GM12873 (cell line): ENCODE results near the gene EVX2.

Experiments used
- TF ChIP-seq, protein P1 (sequence below): IDR thresholded peaks from 2 replicates; pipeline ENCODE4 v1.5.1; 2012; ENCODE audit warnings: low read depth, mild to moderate bottlenecking, moderate library complexity, low read length, control low read depth; ENCODE audit not compliant: insufficient read depth; ENCODE audit errors: missing control alignments

EVX2 gene

DNA sequence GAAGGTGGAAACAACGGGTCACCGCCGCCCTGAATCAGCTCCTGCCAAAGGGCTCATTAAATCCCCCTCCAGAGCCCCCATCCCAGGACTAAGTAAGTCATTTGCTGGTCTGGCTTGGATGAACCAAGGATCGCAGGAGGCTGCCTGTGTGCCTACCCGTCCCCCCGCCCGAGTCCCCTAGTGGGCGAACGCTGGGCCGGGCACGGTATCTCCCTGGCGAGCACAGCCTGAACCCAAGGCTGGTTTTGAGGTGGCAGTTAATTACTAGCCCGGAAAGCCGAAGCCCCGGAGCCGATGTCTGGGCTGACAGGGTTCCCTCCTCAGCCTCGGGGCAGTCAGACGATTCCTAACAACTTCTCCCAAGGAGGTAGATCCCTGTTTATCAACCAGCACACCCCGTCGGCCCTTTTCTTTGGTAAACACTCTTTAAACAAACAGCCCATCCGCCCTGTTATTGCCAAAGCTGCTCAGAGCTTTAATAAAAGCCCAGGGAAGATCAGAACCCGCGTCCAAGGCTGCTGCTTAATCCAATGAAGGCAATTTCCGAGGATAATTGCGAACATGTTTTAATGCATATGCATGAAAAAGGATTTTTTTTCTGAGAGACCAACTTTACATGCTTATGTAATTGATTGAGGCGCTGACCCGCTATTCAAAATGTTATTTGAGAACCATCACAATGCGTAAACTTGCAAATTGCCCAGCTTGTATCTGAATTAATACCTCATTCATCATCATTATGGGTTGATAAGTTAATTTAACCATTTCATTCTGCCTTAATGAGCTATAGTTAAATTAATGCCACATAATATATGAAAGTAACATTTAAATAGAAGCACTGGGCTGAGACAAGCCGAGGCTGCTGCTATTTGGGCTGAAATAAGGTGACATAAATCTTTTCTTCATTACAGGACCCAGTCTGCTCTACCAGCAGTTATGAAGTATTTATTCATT, 10.5 kb downstream of the EVX2 start:
- TF ChIP-seq, protein P1, sequence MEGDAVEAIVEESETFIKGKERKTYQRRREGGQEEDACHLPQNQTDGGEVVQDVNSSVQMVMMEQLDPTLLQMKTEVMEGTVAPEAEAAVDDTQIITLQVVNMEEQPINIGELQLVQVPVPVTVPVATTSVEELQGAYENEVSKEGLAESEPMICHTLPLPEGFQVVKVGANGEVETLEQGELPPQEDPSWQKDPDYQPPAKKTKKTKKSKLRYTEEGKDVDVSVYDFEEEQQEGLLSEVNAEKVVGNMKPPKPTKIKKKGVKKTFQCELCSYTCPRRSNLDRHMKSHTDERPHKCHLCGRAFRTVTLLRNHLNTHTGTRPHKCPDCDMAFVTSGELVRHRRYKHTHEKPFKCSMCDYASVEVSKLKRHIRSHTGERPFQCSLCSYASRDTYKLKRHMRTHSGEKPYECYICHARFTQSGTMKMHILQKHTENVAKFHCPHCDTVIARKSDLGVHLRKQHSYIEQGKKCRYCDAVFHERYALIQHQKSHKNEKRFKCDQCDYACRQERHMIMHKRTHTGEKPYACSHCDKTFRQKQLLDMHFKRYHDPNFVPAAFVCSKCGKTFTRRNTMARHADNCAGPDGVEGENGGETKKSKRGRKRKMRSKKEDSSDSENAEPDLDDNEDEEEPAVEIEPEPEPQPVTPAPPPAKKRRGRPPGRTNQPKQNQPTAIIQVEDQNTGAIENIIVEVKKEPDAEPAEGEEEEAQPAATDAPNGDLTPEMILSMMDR: no peak

DNA sequence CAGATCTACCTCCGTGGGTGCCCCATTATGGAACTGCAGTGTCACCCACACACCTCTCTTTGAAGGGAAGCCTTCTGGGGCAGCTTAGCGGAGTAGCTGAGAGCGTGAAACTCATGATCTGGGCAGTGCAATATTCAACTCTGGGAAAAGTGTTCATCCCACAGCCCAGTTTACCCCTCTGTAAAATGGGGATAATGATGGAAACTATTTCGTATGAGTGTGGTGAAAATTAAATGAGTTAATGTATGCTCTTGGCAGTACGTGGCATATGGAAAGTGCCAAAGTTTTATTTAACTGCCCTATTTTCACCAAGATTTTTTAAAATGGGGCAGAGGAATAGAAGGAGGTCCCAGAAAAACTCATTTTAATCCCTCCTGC, 11.5 kb downstream of the EVX2 start:
- TF ChIP-seq, protein P1: no peak

DNA sequence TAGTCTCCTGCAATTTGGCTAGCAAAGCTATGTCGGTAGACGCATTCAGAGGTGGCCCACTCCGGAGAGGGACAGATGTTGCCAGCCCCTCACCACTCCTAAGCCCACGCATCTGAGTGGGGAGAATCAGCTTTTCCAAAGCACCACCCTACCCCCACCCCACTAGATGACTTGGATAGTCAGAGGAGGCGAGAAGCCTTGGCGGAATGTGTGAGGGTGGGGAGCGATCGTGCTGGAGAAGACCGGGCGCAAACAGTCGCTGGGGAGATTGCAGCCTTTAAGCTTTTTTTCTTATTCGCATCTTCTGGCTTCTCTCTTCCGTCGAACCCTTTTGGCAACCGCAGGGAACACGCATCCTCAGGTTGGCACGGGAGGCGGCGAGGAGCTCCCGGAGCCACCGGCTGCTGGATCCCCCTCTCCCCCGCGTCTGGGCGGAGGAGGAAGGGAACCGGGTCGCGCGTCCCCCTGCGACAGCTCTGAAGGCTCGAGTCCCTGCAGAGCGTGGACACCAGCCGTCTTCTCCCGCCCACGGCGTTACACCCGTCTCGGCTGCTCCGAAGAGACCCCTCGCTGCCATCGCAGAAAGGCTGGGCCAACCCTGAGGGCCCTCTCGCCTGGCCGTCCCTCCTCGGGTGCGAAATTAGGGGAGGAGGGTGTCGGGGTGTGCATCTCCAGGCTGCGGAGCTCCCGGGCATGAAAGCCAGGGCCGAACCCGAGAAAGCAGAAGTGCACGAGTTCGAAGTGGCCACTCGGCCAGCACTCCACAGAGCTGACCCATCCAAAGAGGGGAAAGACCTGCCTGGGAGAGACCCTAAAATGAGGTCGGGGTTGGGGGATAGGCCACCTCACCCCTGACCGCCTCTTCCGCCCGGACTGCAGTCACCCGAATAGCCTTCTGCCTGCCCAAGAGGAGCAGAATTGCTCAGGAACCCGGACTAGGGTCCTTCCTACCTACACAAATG, 12.2 kb downstream of the EVX2 start:
- TF ChIP-seq, protein P1: no peak

DNA sequence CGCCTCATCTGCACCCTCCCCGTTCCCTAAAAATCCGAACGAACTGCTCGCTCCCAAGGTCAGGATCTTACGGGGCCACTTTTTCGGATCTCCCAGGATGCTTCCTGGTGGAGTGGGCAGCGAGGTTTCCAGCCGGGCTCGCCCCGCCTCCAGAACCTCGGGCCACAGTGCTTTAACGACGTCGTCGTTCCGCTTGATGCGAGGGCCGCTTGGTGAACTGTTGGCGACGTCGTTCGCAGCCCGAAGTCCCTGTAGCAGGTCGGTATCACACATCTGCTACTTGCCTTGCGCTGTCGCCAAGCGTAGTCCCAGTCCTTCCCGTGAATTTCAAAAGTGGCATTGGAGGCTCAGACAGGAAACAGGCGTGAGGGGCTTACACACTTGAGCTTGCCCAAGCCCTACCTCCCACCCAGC, 15.3 kb downstream of the EVX2 start:
- TF ChIP-seq, protein P1: no peak

DNA sequence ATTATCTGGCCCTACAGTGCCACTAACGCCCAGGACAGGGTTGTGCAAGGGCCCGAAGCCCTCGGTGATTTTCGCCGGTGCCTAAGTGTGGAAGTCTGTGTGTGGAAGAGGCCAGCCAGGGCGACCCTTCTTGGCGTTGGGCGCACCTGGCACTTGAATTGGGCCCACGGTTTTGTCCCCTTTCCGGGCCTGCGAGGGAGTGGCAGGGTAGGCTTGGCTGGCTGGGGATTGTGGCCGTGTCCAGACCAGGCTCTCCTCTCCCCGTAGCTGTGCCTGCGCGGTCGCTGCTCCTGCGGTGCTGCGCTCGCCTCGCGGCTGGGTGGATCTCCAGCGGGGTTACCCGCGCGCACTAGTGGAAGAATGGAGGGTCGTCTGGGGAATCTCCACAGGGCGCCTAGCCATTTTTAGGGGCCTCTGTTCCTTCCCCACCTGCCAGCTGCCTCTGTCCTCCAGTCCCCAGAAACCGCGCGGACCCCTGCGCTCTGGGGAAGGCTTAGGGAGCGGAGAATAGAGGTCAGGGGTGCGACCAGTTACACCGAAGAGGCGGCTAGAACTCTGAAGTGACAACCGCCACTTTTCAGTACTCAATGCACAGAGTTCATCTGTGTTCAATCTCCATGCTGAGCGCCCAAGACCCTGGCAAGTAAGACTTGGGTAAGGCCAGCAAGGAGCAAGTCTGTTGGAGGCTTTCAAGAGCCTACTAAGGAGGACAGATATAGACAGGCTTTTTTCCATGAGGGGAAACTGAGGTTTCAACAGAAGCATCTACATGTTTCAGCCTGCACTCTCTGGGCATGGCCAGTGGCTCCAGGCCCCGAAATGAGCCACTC, 16.0 kb downstream of the EVX2 start:
- TF ChIP-seq, protein P1: no peak

DNA sequence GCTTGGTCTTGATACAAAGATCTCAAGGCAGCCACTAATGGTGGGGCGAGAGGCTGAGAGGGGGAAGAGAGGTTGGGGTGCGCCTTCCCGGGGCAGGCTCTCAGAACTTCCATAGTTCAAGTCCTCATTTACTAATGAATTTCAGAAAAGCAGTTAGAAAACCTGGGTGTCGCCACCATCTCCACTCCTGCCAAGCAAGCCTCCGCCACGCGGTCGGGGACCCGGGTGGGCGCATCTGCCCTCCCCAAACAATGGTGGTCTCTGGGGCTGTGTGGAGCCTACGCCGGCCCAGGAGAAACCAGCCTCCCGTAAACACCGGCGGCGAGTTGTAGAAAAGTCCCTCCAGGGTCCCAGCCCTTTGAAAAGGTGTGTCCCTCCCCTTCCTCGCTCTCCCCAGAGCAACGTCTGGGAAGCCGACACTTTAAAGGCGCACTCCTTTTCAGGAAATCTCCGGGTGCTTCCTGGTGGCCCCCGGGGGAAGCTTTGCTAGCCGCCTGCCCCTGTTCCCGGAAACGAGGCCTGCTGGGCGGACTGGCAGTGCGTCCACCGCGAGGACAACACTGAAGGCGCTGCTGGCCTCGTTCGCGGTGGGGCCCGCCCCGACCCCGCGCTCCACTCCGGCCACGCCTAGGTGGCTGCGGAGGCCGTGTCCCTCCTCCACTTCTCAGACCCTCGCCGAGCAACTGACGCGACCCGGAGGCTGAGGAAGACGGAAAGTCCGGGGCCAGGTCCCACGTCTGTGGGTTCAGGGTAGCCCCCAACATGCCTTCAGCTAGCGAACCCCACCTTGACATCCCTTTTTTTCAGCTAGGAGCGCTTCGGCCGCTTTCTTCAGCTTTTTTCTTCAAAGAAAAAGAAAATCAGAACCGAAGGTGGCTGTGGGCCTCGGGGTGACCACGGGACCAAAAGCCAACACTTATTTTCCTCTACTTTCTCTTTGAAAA, 16.8 kb downstream of the EVX2 start:
- TF ChIP-seq, protein P1: no peak
